Cardiac muscle cell (in vitro differentiated cells and primary cell): ENCODE measurements around the gene DIP2B. TPM values are rescaled to one million over a fixed set of nuclear protein-coding genes. Genes with fewer than 3 reads are reported as not detected.

Experiments used
- DNase-seq, 2 donors: peaks; one replicate each; pipeline versions ENCODE4 v3.0.0 to v3.0.0-alpha.2; 2010 to 2017; ENCODE audit warnings: low read depth in 1 of 2, low spot score in 1 of 2
- H3K27ac ChIP-seq: fragments of 200-600 bp; sonication (generic); 2 replicates; pipeline ENCODE4 v1.5.1; 2016
- H3K27me3 ChIP-seq: fragments of 200-600 bp; sonication (generic); 2 replicates; pipeline ENCODE4 v1.6.0; 2016; ENCODE audit warnings: control low read depth
- H3K36me3 ChIP-seq: fragments of 200-600 bp; sonication (generic); 2 replicates; pipeline ENCODE4 v1.5.1; 2016; ENCODE audit warnings: control low read depth
- H3K4me1 ChIP-seq: fragments of 200-600 bp; sonication (generic); 2 replicates; pipeline ENCODE4 v1.8.1; 2017; ENCODE audit warnings: low read depth, mild to moderate bottlenecking, mixed run types
- H3K4me3 ChIP-seq: fragments of 200-600 bp; sonication (generic); 2 replicates; pipeline ENCODE4 v1.5.1; 2016; ENCODE audit warnings: mild to moderate bottlenecking
- H3K9me3 ChIP-seq: fragments of 200-600 bp; sonication (generic); 2 replicates; pipeline ENCODE4 v1.5.1; 2017; ENCODE audit warnings: low read depth, mild to moderate bottlenecking, control low read depth
- CTCF ChIP-seq: IDR thresholded peaks from 2 replicates; pipeline ENCODE4 v1.5.1; 2012; ENCODE audit warnings: low read depth, mild to moderate bottlenecking, low read length
- polyA plus RNA-seq: library from polyadenylated mRNA; unstranded; fragments of >200 nt; fragmentation: Nextera tagmentation; extraction: Ambion mirVana; gene quantifications from 2 replicates; pipeline ENCODE4 v1.2.1, GENCODE V29; 2016
- total RNA-seq: library from RNA; depleted of rRNA; stranded (reverse); fragments of >200 nt; gene quantifications from 2 replicates; pipeline ENCODE4 v1.2.3, GENCODE V29; 2016

The DIP2B gene
- total and polyA plus RNA-seq, 2 experiments from 2014 or later, result 15.5 to 55.1 TPM

- Histone ChIP-seq H3K4me3 (no peak overlapping the region), H3K4me1 (peaks cover 16% of the 10 kb centered on the region), H3K9me3 (no peaks in the 10 kb centered on the region), H3K36me3 (no peaks in the 10 kb centered on the region), H3K27me3 (no peaks in the 10 kb centered on the region), H3K27ac (no peak overlapping the region)
- no peak for TF ChIP-seq CTCF
- no peak for DNase-seq
Observed at GRCh38 chr12:50530532-50530931, 25.7 kb downstream of the DIP2B start.

GRCh38 chr12:50533203-50533584 lies 28.4 kb downstream of the DIP2B start:
- H3K27me3 ChIP-seq, result no peaks in the 10 kb centered on the region
- no peak overlapping the region for H3K4me3 ChIP-seq
- H3K4me1 ChIP-seq, result peaks cover 10% of the 10 kb centered on the region
- H3K36me3 ChIP-seq, result no peaks in the 10 kb centered on the region
- no peak for DNase-seq
- no peak for TF ChIP-seq CTCF
- peak overlapping the region; percentile 84 for H3K27ac ChIP-seq
- H3K9me3 ChIP-seq, result no peaks in the 10 kb centered on the region

GRCh38 chr12:50533971-50534370 lies 29.2 kb downstream of the DIP2B start:
- Histone ChIP-seq H3K4me3 (no peak overlapping the region), H3K4me1 (peaks cover 10% of the 10 kb centered on the region), H3K27me3 (no peaks in the 10 kb centered on the region), H3K36me3 (no peaks in the 10 kb centered on the region), H3K9me3 (no peaks in the 10 kb centered on the region), H3K27ac (peak overlapping the region; percentile 84)
- DNase-seq, result no peak
- no peak for TF ChIP-seq CTCF

- no peak for TF ChIP-seq CTCF
- no peak for DNase-seq
- H3K36me3 ChIP-seq, result no peaks in the 10 kb centered on the region
- H3K27me3 ChIP-seq, result no peaks in the 10 kb centered on the region
- H3K4me3 ChIP-seq, result no peak overlapping the region
- H3K27ac ChIP-seq, result no peak overlapping the region
- no peaks in the 10 kb centered on the region for H3K9me3 ChIP-seq
- peaks cover 10% of the 10 kb centered on the region for H3K4me1 ChIP-seq
Observed at GRCh38 chr12:50536831-50537537, 32.2 kb downstream of the DIP2B start.

- TF ChIP-seq CTCF, result no peak
- Histone ChIP-seq H3K27ac (no peak overlapping the region), H3K27me3 (no peaks in the 10 kb centered on the region), H3K36me3 (no peaks in the 10 kb centered on the region), H3K4me3 (no peak overlapping the region), H3K4me1 (peaks cover 8% of the 10 kb centered on the region), H3K9me3 (no peaks in the 10 kb centered on the region)
- DNase-seq, result no peak
Observed at GRCh38 chr12:50537538-50537919, 32.7 kb downstream of the DIP2B start.
